NCI-H446 treated with DMSO at 0.1 percent for 48 hours (cell line): ENCODE measurements around the gene ING1.

Experiments used
- DNase-seq: peaks from one replicate; lab custom pipeline; 2025; lab: John Stamatoyannopoulos, UW

ING1 gene

DNA sequence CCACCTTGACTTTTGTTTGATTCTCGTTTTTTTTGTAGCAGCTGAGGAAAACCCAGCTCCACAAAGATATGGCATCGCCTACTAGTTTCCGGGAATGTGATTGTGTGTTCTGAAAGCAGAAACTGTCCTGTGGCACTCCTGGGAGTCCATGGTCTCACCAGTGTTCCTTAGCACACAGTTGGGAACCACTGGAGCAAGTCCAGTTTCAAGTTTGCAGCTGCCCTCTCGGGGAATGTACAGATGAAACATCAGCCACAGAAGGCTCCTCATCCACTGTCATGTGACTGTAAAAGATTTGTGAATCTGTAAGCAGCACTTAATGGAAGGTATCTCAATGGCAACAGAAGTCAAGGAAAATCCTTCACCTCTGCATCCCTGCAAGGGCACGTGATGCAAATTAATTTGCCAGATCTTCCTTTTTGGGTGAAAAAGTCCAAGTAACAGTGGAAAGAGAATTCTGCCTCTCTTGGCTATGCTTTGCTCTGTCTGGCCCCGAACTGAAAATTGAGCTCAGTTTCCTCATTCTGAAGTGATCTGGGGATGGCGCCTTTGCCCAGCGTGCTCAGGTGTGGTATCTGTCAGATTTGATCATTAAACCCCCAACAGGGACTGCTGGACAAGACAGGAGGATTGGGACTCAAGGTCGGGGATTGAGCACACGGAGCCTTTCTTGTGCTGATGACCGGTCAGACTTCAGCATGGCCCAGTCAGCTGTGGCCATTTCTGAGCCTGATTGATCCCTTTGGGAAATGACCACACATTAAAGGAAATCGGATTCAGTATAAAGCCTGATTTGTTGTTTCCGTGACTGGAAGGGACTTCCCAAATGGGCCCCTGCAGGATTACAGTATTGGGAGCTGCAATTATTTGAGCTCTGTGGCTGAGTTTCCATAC is 58.8 kb downstream of the ING1 start:
- DNase-seq = no peak
